Rectal smooth muscle tissue (tissue), 1 donor: Measurements from ENCODE around the gene KLF3.

Experiments used
- H3K27ac ChIP-seq: one replicate; pipeline ENCODE4 v1.7.0; 2013; ENCODE audit warnings: low read depth, low read length, inconsistent platforms
- H3K27me3 ChIP-seq: one replicate; pipeline ENCODE4 v1.7.0; 2013; ENCODE audit warnings: low read length; ENCODE audit not compliant: control insufficient read depth, insufficient read depth
- H3K36me3 ChIP-seq: one replicate; pipeline ENCODE4 v1.7.0; 2013; ENCODE audit warnings: low read length; ENCODE audit not compliant: control insufficient read depth, insufficient read depth
- H3K4me1 ChIP-seq: one replicate; pipeline ENCODE4 v1.7.0; 2013; ENCODE audit warnings: low read length; ENCODE audit not compliant: control insufficient read depth, insufficient read depth
- H3K4me3 ChIP-seq: one replicate; pipeline ENCODE4 v1.7.0; 2013; ENCODE audit warnings: low read length
- H3K9ac ChIP-seq: one replicate; pipeline ENCODE4 v1.7.0; 2013; ENCODE audit warnings: low read length

Gene KLF3

DNA sequence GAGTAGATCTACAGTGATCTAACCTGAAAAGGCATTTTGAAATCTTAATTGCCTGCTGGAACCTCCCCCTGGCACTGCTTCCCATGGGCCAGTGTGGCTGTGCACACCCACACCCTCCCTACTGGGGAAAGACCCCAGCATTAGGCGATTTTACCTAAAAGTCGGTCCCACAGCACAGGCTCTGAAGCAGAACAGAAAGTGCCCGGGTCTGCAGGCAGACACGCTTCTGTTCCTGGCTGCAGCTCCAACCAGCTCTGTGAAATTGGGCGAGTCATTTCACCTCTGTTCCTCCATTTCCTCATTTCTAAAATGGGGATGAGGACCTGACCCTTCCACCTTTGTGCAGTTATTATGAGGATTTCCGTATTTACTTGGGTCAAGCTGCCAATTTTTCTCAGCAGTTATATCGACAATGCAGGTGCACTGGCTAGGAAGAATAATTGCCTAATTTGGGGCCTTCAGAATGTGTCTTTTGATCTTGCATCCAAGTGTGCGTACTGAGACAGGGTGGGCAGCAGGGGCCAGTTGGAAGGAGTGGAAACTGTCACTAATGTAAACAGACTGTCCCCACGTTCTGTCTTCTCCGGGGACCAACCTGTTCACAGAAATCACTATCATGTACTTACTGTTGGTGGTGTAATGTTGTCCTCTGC, 7.1 kb downstream of the KLF3 start:
- Histone ChIP-seq H3K4me3 (peak overlapping the region; percentile 39), H3K27me3 (no peaks in the 10 kb centered on the region), H3K27ac (peak overlapping the region; percentile 65), H3K36me3 (no peaks in the 10 kb centered on the region), H3K9ac (no peak overlapping the region), H3K4me1 (peaks cover 79% of the 10 kb centered on the region)

DNA sequence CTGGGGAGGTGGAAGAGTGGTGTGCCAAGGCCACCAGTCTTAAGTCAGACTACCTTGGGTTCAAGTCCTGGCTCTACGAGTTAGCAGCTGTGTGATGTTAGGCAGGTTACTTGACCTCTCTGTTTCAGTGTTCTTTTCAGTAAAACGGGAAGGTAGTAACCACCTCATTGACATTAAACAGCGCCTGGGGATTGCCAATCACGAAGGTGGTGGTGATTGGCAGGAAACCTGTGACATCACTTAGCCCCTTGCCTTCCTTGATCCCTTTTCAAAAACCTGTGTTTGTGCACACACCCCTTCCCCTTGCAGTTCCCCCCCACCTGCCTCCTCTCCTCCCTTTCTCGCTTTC, 7.6 kb downstream of the KLF3 start:
- H3K9ac ChIP-seq: peak overlapping the region; percentile 10
- no peaks in the 10 kb centered on the region for H3K36me3 ChIP-seq
- H3K4me3 ChIP-seq: peak overlapping the region; percentile 29
- peaks cover 78% of the 10 kb centered on the region for H3K4me1 ChIP-seq
- H3K27ac ChIP-seq: peak overlapping the region; percentile 65
- no peaks in the 10 kb centered on the region for H3K27me3 ChIP-seq

DNA sequence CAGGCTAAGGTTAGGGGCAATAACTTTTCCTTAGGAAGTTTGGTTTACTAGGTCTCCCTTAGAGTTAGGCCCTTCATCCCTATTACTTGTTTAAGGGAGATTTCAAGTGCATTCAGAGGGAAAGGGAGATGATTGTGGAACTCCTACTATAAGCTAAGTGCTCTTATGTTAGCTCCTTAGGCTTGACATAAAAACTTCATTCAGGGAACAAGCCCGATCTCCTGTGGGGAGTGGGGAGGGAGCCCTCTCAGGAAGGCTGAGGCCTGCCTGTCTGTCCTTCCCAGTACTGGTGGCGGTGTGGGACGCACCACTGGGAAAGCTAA, 8.0 kb downstream of the KLF3 start:
- Histone ChIP-seq H3K36me3 (no peaks in the 10 kb centered on the region), H3K27ac (peak overlapping the region; percentile 65), H3K4me3 (peak overlapping the region; percentile 18), H3K4me1 (peaks cover 75% of the 10 kb centered on the region), H3K27me3 (no peaks in the 10 kb centered on the region), H3K9ac (peak overlapping the region; percentile 64)

DNA sequence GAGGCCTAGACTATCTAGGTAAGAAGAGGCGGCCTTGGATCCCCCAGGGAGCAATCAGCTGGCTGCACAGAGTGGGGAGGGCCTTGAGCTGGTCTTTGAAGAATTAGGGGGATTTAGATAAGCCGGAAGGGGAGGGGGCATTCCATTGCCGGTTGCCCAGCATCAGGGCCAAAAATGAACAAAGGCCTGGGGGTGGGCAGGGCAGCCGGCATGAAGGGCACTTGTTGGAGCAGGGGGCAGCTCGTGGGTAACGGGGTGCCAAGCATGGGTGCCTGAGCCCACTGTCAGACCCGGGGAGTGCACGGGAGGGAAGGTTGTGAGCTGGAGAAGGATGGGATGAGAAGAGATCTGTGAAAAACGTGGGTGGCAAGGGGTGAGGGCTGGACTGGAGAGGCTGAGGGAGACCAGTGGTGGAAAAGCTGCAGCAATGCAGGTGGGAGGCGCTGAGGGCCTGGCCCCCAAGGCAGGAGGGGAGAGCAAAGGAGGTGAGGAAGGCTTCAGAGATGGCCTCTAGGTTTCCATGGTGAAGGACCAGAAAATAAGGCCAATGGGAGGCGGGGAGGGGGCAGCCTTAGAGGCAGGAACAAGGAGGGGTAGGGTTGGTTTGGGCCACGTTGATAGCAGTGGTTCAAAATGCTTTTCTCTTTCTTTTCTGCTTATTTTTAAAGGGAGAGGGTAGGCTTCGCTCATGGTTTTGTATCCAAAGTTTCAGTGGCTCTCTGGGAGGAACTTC, 8.6 kb downstream of the KLF3 start:
- peaks cover 70% of the 10 kb centered on the region for H3K4me1 ChIP-seq
- peak overlapping the region; percentile 64 for H3K9ac ChIP-seq
- H3K27ac ChIP-seq: peak overlapping the region; percentile 65
- H3K27me3 ChIP-seq: no peaks in the 10 kb centered on the region
- peak overlapping the region; percentile 18 for H3K4me3 ChIP-seq
- no peaks in the 10 kb centered on the region for H3K36me3 ChIP-seq

DNA sequence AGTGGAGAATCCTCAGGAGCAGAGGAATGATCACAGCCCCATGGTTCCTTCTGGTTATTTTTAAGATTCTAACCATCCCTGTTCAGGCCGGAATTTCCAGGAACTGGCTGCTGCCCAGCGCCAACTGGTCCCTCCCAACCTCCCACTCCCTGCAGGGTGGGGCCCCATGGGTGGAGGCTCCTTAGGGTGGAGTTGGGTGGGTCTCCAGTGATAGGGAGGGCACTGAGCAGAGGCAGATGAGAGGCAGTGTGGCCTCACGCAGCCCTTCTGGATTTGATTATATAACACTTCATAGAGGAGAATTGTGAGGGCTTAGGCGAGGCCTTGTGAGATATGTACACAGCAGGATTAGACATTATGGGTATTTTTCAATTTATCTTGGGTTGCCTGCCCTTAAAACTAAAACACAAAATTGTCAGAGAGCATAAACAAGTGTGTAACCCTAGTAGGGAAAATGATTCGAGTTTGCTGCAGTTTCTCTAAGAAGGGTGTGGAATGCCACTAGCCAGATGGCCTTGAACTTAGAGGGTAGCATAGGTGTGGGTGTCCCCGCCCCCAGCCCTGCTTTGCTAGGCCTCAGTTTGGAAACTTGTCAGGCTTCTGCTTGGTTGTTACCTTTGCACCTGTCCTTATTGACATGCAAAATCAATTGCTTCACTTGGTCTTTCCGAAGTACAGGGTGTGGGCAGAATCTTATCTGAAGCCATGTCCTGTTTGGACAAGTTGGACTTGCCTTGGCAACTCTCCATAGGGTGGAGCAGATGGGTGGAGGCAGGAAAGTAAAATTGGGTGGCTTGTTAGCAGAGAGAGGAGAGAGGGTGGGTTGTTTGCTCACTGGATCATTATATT, 9.4 kb downstream of the KLF3 start:
- H3K4me3 ChIP-seq: no peak overlapping the region
- H3K36me3 ChIP-seq: no peaks in the 10 kb centered on the region
- H3K27ac ChIP-seq: peak overlapping the region; percentile 65
- no peaks in the 10 kb centered on the region for H3K27me3 ChIP-seq
- peak overlapping the region; percentile 4 for H3K9ac ChIP-seq
- peaks cover 68% of the 10 kb centered on the region for H3K4me1 ChIP-seq

DNA sequence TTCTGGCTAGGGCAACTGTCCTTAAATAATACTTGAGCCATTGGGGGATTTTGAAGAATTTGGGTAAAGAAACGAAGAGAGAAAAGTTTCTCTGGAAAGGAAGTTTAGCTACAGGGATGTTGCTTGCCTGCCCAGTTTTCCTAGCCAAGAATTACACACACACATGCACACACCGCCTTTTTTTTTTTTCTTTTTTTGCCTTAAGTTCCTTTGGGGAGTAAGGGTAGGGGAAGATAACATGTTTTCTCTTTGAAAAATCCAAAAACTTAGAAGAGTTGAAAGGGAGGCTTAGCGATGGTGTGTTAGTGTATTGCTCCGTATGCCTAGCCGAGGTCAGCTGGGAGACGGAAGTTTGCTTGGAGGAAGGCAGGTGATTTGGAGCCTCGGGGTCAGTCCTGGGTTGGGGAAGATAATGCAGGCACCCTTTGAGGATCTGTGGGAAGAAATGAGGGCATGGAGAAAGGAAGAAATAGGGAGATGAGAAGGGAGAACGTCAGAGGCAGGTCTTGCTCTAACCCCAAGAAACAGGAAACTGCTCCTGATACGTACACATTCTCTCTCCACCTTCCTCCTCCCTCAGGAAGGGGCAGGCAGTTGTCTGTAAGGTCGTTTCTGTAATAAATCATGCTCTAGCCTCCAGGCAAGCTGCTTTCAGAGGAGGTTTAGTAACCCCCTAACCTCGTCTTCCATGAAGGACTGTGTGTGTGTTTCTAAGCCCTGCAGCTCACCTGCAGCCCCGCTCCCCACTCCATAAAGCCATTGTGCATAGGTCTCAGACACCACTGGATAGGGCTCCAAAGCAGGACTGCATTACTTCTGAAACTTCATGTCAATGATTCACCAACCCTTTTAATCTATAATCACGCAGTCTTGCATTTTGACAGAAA, 10.5 kb downstream of the KLF3 start:
- Histone ChIP-seq H3K27me3 (no peaks in the 10 kb centered on the region), H3K4me1 (peaks cover 59% of the 10 kb centered on the region), H3K27ac (peak overlapping the region; percentile 65), H3K9ac (peak overlapping the region; percentile 53), H3K36me3 (peaks cover 4% of the 10 kb centered on the region), H3K4me3 (peak overlapping the region; percentile 52)

DNA sequence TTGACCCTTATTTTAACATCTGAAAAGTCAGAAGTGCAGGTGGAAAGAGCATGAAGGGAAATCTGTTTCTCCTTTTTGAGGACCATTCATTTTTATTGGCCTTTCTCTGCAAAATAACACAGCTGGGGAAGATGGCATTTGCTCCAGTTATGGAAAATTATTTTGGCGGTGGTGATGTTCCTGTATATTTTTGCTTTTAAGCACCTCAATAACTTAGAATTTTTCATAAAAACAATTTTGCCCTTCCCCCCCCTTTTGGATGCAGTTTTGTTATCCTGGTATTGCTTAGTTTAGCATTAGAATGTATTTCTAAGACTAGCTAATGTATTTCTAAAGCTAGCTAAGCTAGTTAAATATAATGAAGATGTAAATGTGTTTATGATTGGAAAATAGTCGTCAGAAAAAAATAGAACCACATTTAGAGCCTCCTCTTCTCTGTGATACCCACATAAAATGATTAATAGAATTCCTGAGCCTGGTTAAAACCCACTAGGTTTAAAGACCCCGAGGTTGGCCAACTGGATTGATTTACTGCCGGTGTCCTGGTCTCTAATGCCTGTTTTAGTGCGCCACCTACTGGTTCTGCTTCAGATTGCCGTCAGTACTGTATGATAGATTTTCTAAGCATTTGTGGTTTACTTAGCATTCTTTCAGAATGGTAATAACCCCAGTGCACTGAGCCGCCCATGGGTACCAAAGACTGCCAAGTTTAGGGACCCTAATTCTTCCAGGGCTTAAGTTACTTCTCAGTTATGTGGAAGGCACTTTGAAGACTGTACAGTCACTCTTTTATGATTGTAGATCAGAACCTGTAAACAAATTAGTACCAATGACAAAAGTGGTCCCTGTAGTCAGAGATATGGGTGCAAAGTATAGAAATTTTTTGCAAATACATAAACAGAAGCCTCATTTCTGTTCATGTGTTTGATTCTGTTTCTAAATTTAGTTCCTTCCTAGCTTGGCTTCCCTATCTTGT, 11.4 kb downstream of the KLF3 start:
- H3K9ac ChIP-seq: peak overlapping the region; percentile 24
- H3K27ac ChIP-seq: peak overlapping the region; percentile 65

DNA sequence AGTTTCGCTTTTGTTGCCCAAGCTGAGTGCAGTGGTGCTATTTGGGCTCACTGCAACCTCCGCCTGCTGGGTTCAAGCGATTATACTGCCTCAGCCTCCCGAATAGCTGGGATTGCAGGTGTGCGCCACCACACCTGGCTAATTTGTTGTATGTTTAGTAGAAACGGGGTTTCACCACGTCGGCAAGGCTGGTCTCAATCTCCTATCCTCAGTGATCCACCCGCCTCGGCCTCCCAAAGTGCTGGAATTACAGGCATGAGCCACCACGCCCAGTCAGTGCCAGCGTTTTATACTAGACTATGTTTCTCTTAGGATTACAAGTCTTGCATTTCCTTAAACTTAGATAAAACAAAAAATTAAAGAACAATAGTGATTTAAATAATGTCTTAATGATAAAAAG, 13.0 kb downstream of the KLF3 start:
- H3K4me3 ChIP-seq: no peak overlapping the region
- no peaks in the 10 kb centered on the region for H3K27me3 ChIP-seq
- H3K9ac ChIP-seq: no peak overlapping the region
- no peak overlapping the region for H3K27ac ChIP-seq
- H3K4me1 ChIP-seq: peaks cover 44% of the 10 kb centered on the region
- H3K36me3 ChIP-seq: peaks cover 14% of the 10 kb centered on the region

More for the DNA sequence above, 11.4 kb downstream of the KLF3 start:
- H3K4me1 ChIP-seq: peaks cover 53% of the 10 kb centered on the region
- peaks cover 4% of the 10 kb centered on the region for H3K36me3 ChIP-seq
- no peaks in the 10 kb centered on the region for H3K27me3 ChIP-seq
- H3K4me3 ChIP-seq: peak overlapping the region; percentile 52

DNA sequence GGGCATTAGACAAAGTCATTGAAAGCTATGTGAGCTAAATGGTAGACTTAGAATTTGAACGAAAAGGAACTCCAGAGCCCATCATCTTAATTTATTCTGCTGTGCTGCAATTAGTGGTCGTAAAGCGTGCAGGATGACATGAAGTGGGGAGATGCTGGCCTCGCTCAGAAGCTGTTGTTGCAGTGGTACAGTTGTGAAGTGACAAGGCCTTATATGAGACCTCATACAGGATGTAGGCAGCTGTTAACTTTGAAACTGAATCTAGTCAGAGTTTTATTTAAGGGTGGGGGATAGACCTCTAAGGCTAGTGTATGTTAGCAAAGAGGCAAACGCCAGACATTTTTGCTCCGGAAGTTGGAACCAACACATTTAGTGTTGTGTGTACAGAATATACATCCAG, 13.4 kb downstream of the KLF3 start:
- Histone ChIP-seq H3K27ac (no peak overlapping the region), H3K4me1 (peaks cover 40% of the 10 kb centered on the region), H3K36me3 (peaks cover 14% of the 10 kb centered on the region), H3K9ac (no peak overlapping the region), H3K27me3 (no peaks in the 10 kb centered on the region), H3K4me3 (no peak overlapping the region)

DNA sequence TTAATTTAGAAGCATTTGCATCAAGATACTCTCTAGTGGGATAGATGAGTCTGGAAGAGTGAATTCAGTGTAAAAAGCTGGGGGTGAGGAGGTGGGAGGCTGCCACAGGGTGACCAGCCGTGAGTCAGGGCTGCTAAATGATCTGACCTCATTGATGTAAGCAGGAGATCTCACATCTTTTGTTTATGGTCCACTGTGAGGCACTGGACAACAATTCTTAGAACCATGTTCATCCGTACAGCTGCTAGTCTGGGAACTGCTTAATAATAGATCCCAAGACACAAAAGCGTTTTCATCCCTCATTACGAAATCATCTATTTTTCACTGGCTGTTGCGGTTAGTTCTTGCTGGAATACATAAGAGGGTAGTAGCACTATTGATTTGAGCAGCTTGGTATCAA, 14.1 kb downstream of the KLF3 start:
- H3K36me3 ChIP-seq: peaks cover 14% of the 10 kb centered on the region
- no peak overlapping the region for H3K27ac ChIP-seq
- no peak overlapping the region for H3K9ac ChIP-seq
- H3K4me1 ChIP-seq: peaks cover 33% of the 10 kb centered on the region
- H3K27me3 ChIP-seq: no peaks in the 10 kb centered on the region
- no peak overlapping the region for H3K4me3 ChIP-seq

DNA sequence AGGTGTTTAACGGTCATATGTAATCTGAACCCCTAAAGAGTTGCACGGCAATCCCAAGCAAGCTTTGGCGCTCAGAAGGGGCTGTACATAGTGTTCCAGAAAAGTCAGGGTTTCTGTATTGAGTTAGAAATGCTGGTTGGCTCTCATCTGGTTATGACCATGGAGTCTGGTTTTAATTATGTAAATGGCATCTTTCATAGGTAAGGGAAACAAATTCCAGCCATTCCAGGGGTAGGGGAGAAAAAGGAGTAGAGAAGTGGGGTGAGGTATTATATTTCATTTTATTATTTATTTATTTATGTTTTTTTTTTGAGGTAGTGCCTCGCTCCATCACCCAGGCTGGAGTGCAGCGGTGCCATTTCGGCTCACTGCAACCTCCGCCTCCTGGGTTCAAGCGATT, 15.9 kb downstream of the KLF3 start:
- no peak overlapping the region for H3K27ac ChIP-seq
- no peak overlapping the region for H3K9ac ChIP-seq
- no peak overlapping the region for H3K4me3 ChIP-seq
- H3K27me3 ChIP-seq: no peaks in the 10 kb centered on the region
- H3K4me1 ChIP-seq: peaks cover 22% of the 10 kb centered on the region
- H3K36me3 ChIP-seq: peaks cover 16% of the 10 kb centered on the region
